Neuronal stem cell (in vitro differentiated cells): Measurements from ENCODE around the gene ANXA6.
A peak's percentile ranks its signal among the peaks of the same experiment; 100 is the strongest.

ENCODE experiments used
- DNase-seq: peaks from one replicate; pipeline ENCODE4 v3.0.0-alpha.2; 2013; ENCODE audit warnings: low spot score
- H2AFZ ChIP-seq: one replicate; pipeline ENCODE4 v1.6.1; 2013; ENCODE audit warnings: mild to moderate bottlenecking, low read length, inconsistent platforms
- H2AK5ac ChIP-seq: 2 replicates; pipeline ENCODE4 v1.6.1; 2013; ENCODE audit warnings: low read depth, mild to moderate bottlenecking, inconsistent platforms, low read length, moderate library complexity, mixed read lengths
- H2BK120ac ChIP-seq: 2 replicates; pipeline ENCODE4 v1.6.1; 2013; ENCODE audit warnings: low read depth, mild to moderate bottlenecking, inconsistent platforms, low read length, moderate library complexity, mixed read lengths
- H2BK12ac ChIP-seq: one replicate; pipeline ENCODE4 v1.6.1; 2013; ENCODE audit warnings: low read length, inconsistent platforms
- H2BK15ac ChIP-seq: 2 replicates; pipeline ENCODE4 v1.6.1; 2013; ENCODE audit warnings: mild to moderate bottlenecking, low read length, inconsistent platforms, mixed read lengths
- H2BK5ac ChIP-seq: one replicate; pipeline ENCODE4 v1.6.1; 2013; ENCODE audit warnings: inconsistent platforms, mild to moderate bottlenecking, low read length, moderate library complexity
- H3K14ac ChIP-seq: one replicate; pipeline ENCODE4 v1.6.1; 2013; ENCODE audit warnings: low read length, inconsistent platforms
- H3K18ac ChIP-seq: 2 replicates; pipeline ENCODE4 v1.6.1; 2013; ENCODE audit warnings: low read length, inconsistent platforms
- H3K23ac ChIP-seq: 2 replicates; pipeline ENCODE4 v1.6.1; 2013; ENCODE audit warnings: low read depth, mild to moderate bottlenecking, mixed read lengths, low read length, inconsistent platforms; ENCODE audit not compliant: poor library complexity
- H3K27ac ChIP-seq: replicated peaks from 3 replicates; pipeline ENCODE4 v1.5.1; 2013; ENCODE audit warnings: low read length, inconsistent platforms
- H3K27me3 ChIP-seq, 3 experiments: 2 replicates each; pipeline ENCODE4 v1.6.1; 2013; ENCODE audit warnings: low read length in 3 of 3, mild to moderate bottlenecking in 2 of 3, inconsistent platforms in 1 of 3, low read depth in 1 of 3, mixed read lengths in 1 of 3, moderate library complexity in 1 of 3; ENCODE audit not compliant: control insufficient read depth in 3 of 3, insufficient read depth in 3 of 3
- H3K36me3 ChIP-seq, 2 donors: replicated peaks in 1 of 2; 2 replicates each; pipeline ENCODE4 v1.6.1; 2013; ENCODE audit warnings: low read length in 2 of 2; ENCODE audit not compliant: control insufficient read depth in 2 of 2, insufficient read depth in 2 of 2
- H3K4ac ChIP-seq: 2 replicates; pipeline ENCODE4 v1.6.1; 2013; ENCODE audit warnings: inconsistent platforms, mild to moderate bottlenecking, low read length, moderate library complexity
- H3K4me1 ChIP-seq, 2 donors: 1 replicate in 1 of 2; 2 replicates in 1 of 2; pipeline ENCODE4 v1.6.1; 2013; ENCODE audit warnings: low read length in 2 of 2, low read depth in 1 of 2; ENCODE audit not compliant: control insufficient read depth in 2 of 2, insufficient read depth in 1 of 2
- H3K4me2 ChIP-seq: one replicate; pipeline ENCODE4 v1.6.1; 2013; ENCODE audit warnings: mild to moderate bottlenecking, low read length, inconsistent platforms; ENCODE audit not compliant: insufficient read depth, poor library complexity, severe bottlenecking
- H3K4me3 ChIP-seq, 2 donors: 2 replicates each; pipeline ENCODE4 v1.5.1; 2013; ENCODE audit warnings: low read length in 2 of 2, mild to moderate bottlenecking in 2 of 2, inconsistent platforms in 1 of 2, moderate library complexity in 1 of 2
- H3K79me1 ChIP-seq: one replicate; pipeline ENCODE4 v1.6.1; 2013; ENCODE audit warnings: low read depth, mild to moderate bottlenecking, inconsistent platforms, low read length, moderate library complexity
- H3K9ac ChIP-seq: one replicate; pipeline ENCODE4 v1.6.1; 2013; ENCODE audit warnings: mild to moderate bottlenecking, low read depth, low read length, inconsistent platforms; ENCODE audit not compliant: poor library complexity
- H3K9me3 ChIP-seq, 2 donors: replicated peaks in 1 of 2; 2 replicates each; pipeline versions ENCODE3 to v1.6.1; 2013; ENCODE audit warnings: low read length in 2 of 2, mild to moderate bottlenecking in 2 of 2, inconsistent platforms in 1 of 2, low read depth in 1 of 2, mixed read lengths in 1 of 2, moderate library complexity in 1 of 2; ENCODE audit not compliant: control insufficient read depth in 2 of 2, insufficient read depth in 1 of 2
- H4K8ac ChIP-seq: one replicate; pipeline ENCODE4 v1.6.1; 2013; ENCODE audit warnings: low read depth, mild to moderate bottlenecking, inconsistent platforms, low read length, moderate library complexity
- H4K91ac ChIP-seq: one replicate; pipeline ENCODE4 v1.6.1; 2013; ENCODE audit warnings: low read length, low read depth, mild to moderate bottlenecking, inconsistent platforms; ENCODE audit not compliant: poor library complexity
- WGBS, 2 donors: extraction: QIAGEN DNeasy Blood & Tissue Kit; methylation state at CpG; one replicate each; pipeline ENCODE4 v1.1.7; 2013; ENCODE audit warnings: missing lambda C conversion rate in 2 of 2, mixed read lengths in 1 of 2; ENCODE audit not compliant: insufficient read length in 2 of 2, insufficient replicate concordance in 1 of 2; ENCODE audit errors: extremely low coverage in 2 of 2; 5-methylcytosine and 5-hydroxymethylcytosine counted together

Gene ANXA6

DNA sequence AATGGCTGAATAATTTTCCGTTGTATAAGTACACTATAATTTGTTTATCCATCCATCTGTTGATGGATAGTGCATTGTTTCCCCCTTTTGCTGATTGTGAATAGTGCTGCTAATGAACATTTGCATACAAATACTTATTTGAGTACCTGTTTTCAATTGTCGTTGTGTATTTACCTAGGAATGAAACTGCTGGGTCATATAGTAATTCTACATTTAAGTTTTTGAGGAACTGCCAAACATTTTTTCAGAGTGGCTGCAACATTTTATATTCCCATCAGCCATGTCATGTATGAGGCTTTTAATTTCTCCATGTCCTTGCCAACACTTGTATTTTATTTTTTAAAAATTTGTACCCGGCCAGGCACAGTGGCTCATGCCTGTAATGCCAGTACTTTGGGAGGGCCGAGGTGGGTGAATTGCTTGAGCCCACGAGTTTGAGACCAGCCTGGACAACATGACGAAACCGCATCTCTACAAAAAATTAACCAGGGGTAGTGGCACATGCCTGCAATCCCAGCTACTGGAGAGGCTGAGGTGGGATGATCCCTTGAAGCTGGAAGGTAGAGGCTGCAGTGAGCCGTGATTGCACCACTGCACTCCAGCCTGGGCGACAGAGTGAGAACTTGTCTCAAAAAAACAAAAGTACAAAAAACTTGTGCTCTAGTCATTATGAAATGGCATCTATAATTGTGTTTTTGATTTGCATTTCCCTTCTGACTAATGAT, 2.2 kb upstream of the ANXA6 start:
- WGBS, 2 donors = no CpG with 5 or more reads among the region's 9 CpGs
- Histone ChIP-seq H2BK120ac (no peak overlapping the region), H3K27ac (no peak overlapping the region), H3K4ac (no peak overlapping the region), H2BK12ac (no peak overlapping the region), H2AK5ac (no peak overlapping the region), H3K4me2 (no peak overlapping the region), H3K9me3 (no peaks in the 10 kb centered on the region), H2BK5ac (no peak overlapping the region), H3K27me3 (peaks cover 0 to 9% (median 0%) of the 10 kb centered on the region in 3 experiments), H3K9ac (no peak overlapping the region), H3K14ac (no peak overlapping the region), H3K23ac (no peak overlapping the region), H3K36me3 (no peaks in the 10 kb centered on the region), H4K91ac (no peak overlapping the region), H3K4me3 (no peak overlapping the region), H2BK15ac (no peak overlapping the region), H3K79me1 (no peaks in the 10 kb centered on the region), H4K8ac (no peak overlapping the region), H3K18ac (no peak overlapping the region), H2AFZ (no peak overlapping the region), H3K4me1 (peaks cover 16 to 27% of the 10 kb centered on the region in 2 donors)
- DNase-seq = no peak

GRCh38 chr5:151158287-151158661, 695 bp upstream of the ANXA6 start:
- Histone ChIP-seq H3K23ac (no peak overlapping the region), H3K36me3 (no peaks in the 10 kb centered on the region), H3K9me3 (no peaks in the 10 kb centered on the region), H3K4me2 (peak overlapping the region; percentile 90), H3K18ac (no peak overlapping the region), H3K14ac (no peak overlapping the region), H3K4ac (no peak overlapping the region), H3K27me3 (peaks cover 0 to 9% (median 0%) of the 10 kb centered on the region in 3 experiments), H4K8ac (no peak overlapping the region), H2BK12ac (no peak overlapping the region), H2AK5ac (no peak overlapping the region), H2AFZ (peak overlapping the region; percentile 97), H4K91ac (no peak overlapping the region), H2BK15ac (no peak overlapping the region), H2BK5ac (no peak overlapping the region), H3K4me3 (peak overlapping the region; percentile 74 to 88), H3K27ac (no peak overlapping the region), H3K79me1 (no peaks in the 10 kb centered on the region), H3K4me1 (peaks cover 16 to 27% of the 10 kb centered on the region in 2 donors), H3K9ac (no peak overlapping the region), H2BK120ac (no peak overlapping the region)
- no CpG with 5 or more reads among the region's 6 CpGs for WGBS, 2 donors
- no peak for DNase-seq

- no CpG with 5 or more reads among the region's 20 CpGs for WGBS, 2 donors
- Histone ChIP-seq H3K4me3 (peak overlapping the region; percentile 74 to 88), H3K23ac (peak overlapping the region; percentile 82), H2AK5ac (peak overlapping the region; percentile 25), H2BK120ac (no peak overlapping the region), H3K4me1 (peaks cover 16 to 28% of the 10 kb centered on the region in 2 donors), H2BK15ac (peak overlapping the region; percentile 86), H4K91ac (no peak overlapping the region), H2AFZ (peak overlapping the region; percentile 97), H2BK12ac (no peak overlapping the region), H4K8ac (no peak overlapping the region), H3K14ac (peak overlapping the region; percentile 56), H3K36me3 (no peaks in the 10 kb centered on the region), H2BK5ac (no peak overlapping the region), H3K27ac (peak overlapping the region; percentile 19), H3K27me3 (peaks cover 0 to 4% (median 0%) of the 10 kb centered on the region in 3 experiments), H3K9ac (peak overlapping the region; percentile 88), H3K9me3 (no peaks in the 10 kb centered on the region), H3K79me1 (no peaks in the 10 kb centered on the region), H3K18ac (peak overlapping the region; percentile 98), H3K4me2 (peak overlapping the region; percentile 90), H3K4ac (no peak overlapping the region)
- DNase-seq = no peak
These were observed 815 bp downstream of the ANXA6 start for GRCh38 chr5:151156507-151157420.
